Lung microvascular endothelial cell (primary cell): ENCODE data around the gene CRACR2A. TPM values are rescaled to one million over a fixed set of nuclear protein-coding genes. Genes with fewer than 3 reads are reported as not detected.

Source experiments
- DNase-seq, 2 donors: peaks; one replicate each; pipeline versions ENCODE4 v3.0.0 to v3.0.0-alpha.2; 2010; ENCODE audit warnings: low read depth in 2 of 2
- total RNA-seq: library from RNA; depleted of rRNA; stranded (reverse); fragments of >200 nt; gene quantifications from 2 replicates; pipeline ENCODE4 v1.2.1, GENCODE V29; 2014

Gene CRACR2A
- total RNA-seq, 1 donor from 2014 or later: 13.9 TPM

DNA sequence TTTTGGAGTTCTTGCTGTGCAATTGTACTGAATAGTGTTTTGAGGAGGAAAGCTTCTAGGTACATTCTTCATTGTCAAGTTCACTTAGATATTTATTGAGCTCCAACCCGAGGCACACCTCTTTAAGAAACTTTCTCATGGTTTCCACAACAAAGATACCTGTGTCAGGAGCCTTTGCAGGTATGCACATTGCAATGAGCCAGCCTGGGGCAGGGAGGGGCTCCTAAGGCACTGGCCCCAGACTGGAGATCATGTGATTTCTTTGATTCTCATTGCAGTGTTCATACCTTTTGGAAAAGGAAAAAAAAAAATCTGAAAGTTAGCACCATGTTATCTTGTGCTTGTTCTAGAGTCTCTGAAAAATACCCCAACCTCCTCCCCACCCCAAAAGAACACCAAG lies 181.6 kb downstream of the CRACR2A start:
- DNase-seq: no peak

DNA sequence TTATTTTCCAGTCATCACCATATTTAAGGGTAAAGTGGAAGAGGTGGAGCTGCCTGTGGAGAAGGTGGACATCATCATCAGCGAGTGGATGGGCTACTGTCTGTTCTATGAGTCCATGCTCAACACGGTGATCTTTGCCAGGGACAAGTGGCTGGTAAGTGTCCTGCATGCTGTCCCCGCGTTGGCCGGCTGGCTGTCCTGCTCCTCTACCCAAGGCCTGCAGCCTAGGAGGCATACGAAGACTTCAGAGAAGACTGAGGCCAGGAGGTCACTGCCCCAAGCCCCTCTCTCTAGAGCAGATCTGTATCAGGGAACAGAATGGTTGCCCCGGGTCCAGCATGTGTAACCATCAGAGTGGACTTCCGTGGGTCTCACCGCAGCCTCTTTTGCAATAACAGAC lies 184.2 kb downstream of the CRACR2A start:
- DNase-seq: no peak

DNA sequence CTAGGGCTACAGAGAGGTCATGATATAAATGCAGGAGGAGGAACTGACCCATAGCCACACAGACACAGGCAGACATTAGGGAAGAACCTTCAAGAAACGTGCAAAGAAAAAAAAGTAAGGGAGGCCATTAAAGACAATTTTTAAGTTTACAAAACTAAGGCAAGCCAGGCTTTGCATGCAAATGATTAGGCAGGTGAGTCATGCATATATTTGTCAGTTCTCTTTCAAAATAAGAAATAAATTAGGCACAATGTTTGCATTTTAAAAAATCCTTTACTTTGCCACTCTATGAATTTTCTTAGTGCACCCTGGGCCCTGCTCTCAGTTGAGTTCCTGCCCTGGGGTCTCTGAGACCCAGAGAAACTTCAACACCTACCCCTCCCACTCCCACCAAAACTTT lies 186.9 kb downstream of the CRACR2A start:
- DNase-seq: no peak

Other genes with a start within 250 kb of the CRACR2A start
- 3.5 and 6.5 TPM in 2 replicates for gene PARP11, start 120.3 kb upstream of the CRACR2A start, total RNA-seq